HEK293 (cell line): ENCODE results near the gene FOXA2.

Experiments used
- KLF9 ChIP-seq: fragments of 450-650 bp; formaldehyde crosslinking; IDR thresholded peaks from 2 replicates; pipeline ENCODE4 v1.5.1; 2016; ENCODE audit warnings: missing biosample characterization, missing genetic modification characterization, low read depth
- PRDM1 ChIP-seq: fragments of 450-650 bp; formaldehyde crosslinking; IDR thresholded peaks from 2 replicates; pipeline ENCODE4; 2016; ENCODE audit warnings: missing biosample characterization, missing genetic modification characterization
- REPIN1 ChIP-seq: fragments of 450-650 bp; formaldehyde crosslinking; IDR thresholded peaks from 2 replicates; pipeline ENCODE4 v1.5.1; 2017; ENCODE audit warnings: missing biosample characterization, missing genetic modification characterization, low read depth
- YY1 ChIP-seq: fragments of 450-650 bp; formaldehyde crosslinking; IDR thresholded peaks from 2 replicates; pipeline ENCODE4 v1.5.1; 2018; ENCODE audit warnings: missing biosample characterization, missing genetic modification characterization
- ZBTB20 ChIP-seq: fragments of 450-650 bp; formaldehyde crosslinking; IDR thresholded peaks from 2 replicates; pipeline ENCODE4 v1.5.1; 2016; ENCODE audit warnings: missing biosample characterization, missing genetic modification characterization
- ZBTB8A ChIP-seq: fragments of 450-650 bp; formaldehyde crosslinking; IDR thresholded peaks from 2 replicates; pipeline ENCODE4 v1.5.1; 2016; ENCODE audit warnings: missing biosample characterization, missing genetic modification characterization
- ZEB2 ChIP-seq: fragments of 450-650 bp; formaldehyde crosslinking; IDR thresholded peaks from 2 replicates; pipeline ENCODE4 v1.5.1; 2016; ENCODE audit warnings: missing biosample characterization, missing genetic modification characterization
- ZFHX2 ChIP-seq: fragments of 450-650 bp; formaldehyde crosslinking; conservative IDR thresholded peaks from 2 replicates; pipeline ENCODE4 v1.5.1; 2016; ENCODE audit warnings: missing biosample characterization, missing genetic modification characterization
- ZNF148 ChIP-seq: fragments of 450-650 bp; formaldehyde crosslinking; IDR thresholded peaks from 2 replicates; pipeline ENCODE4 v1.5.0; 2017; ENCODE audit warnings: missing biosample characterization, missing genetic modification characterization, borderline replicate concordance
- ZNF19 ChIP-seq: fragments of 450-650 bp; formaldehyde crosslinking; IDR thresholded peaks from 2 replicates; pipeline ENCODE4; 2016; ENCODE audit warnings: missing biosample characterization, missing genetic modification characterization, low read depth
- ZNF221 ChIP-seq: fragments of 450-650 bp; formaldehyde crosslinking; IDR thresholded peaks from 2 replicates; pipeline ENCODE4 v1.5.1; 2017; ENCODE audit warnings: missing biosample characterization, missing genetic modification characterization, borderline replicate concordance
- ZNF280C ChIP-seq: fragments of 450-650 bp; formaldehyde crosslinking; IDR thresholded peaks from 2 replicates; pipeline ENCODE4 v1.5.1; 2016; ENCODE audit warnings: missing biosample characterization, missing genetic modification characterization
- ZNF324 ChIP-seq: fragments of 450-650 bp; formaldehyde crosslinking; IDR thresholded peaks from 2 replicates; pipeline ENCODE4 v1.5.1; 2016; ENCODE audit warnings: missing biosample characterization, missing genetic modification characterization
- ZNF501 ChIP-seq: fragments of 450-650 bp; formaldehyde crosslinking; IDR thresholded peaks from 2 replicates; pipeline ENCODE4 v1.5.1; 2016; ENCODE audit warnings: missing biosample characterization, missing genetic modification characterization
- ZNF670 ChIP-seq: fragments of 450-650 bp; formaldehyde crosslinking; IDR thresholded peaks from 2 replicates; pipeline ENCODE4 v1.5.1; 2016; ENCODE audit warnings: missing biosample characterization, missing genetic modification characterization, low read depth
- ZNF776 ChIP-seq: fragments of 450-650 bp; formaldehyde crosslinking; IDR thresholded peaks from 2 replicates; pipeline ENCODE4 v1.5.0; 2017; ENCODE audit warnings: missing biosample characterization, missing genetic modification characterization, borderline replicate concordance
- ZNF777 ChIP-seq: fragments of 450-650 bp; formaldehyde crosslinking; IDR thresholded peaks from 2 replicates; pipeline ENCODE4 v1.5.1; 2017; ENCODE audit warnings: missing biosample characterization, missing genetic modification characterization, borderline replicate concordance
- ZNF785 ChIP-seq: fragments of 450-650 bp; formaldehyde crosslinking; IDR thresholded peaks from 2 replicates; pipeline ENCODE4 v1.5.1; 2016; ENCODE audit warnings: missing biosample characterization, missing genetic modification characterization
- ZNF792 ChIP-seq: fragments of 450-650 bp; formaldehyde crosslinking; IDR thresholded peaks from 2 replicates; pipeline ENCODE4 v1.5.1; 2016; ENCODE audit warnings: missing biosample characterization, missing genetic modification characterization
- ZSCAN30 ChIP-seq: fragments of 450-650 bp; IDR thresholded peaks from 2 replicates; pipeline ENCODE4 v1.5.1; 2018; ENCODE audit warnings: missing biosample characterization, mild to moderate bottlenecking, missing genetic modification characterization, moderate library complexity
- ZSCAN5A ChIP-seq: fragments of 450-650 bp; formaldehyde crosslinking; IDR thresholded peaks from 2 replicates; pipeline ENCODE4 v1.5.1; 2016; ENCODE audit warnings: missing biosample characterization, missing genetic modification characterization
- ZXDB ChIP-seq: fragments of 450-650 bp; formaldehyde crosslinking; IDR thresholded peaks from 2 replicates; pipeline ENCODE4 v1.5.1; 2016; ENCODE audit warnings: missing biosample characterization, missing genetic modification characterization
- TF ChIP-seq, protein P1 (sequence below): fragments of 450-650 bp; formaldehyde crosslinking; IDR thresholded peaks from 2 replicates; pipeline ENCODE4 v1.5.1; 2017; ENCODE audit warnings: missing biosample characterization, missing genetic modification characterization
- TF ChIP-seq, protein P2 (sequence below): fragments of 450-650 bp; formaldehyde crosslinking; IDR thresholded peaks from 2 replicates; pipeline ENCODE4 v1.5.1; 2016; ENCODE audit warnings: missing biosample characterization, missing genetic modification characterization
- TF ChIP-seq, protein P3 (sequence below): fragments of 450-650 bp; formaldehyde crosslinking; IDR thresholded peaks from 2 replicates; pipeline ENCODE4 v1.5.1; 2016; ENCODE audit warnings: missing biosample characterization, missing genetic modification characterization
- TF ChIP-seq, protein P4 (sequence below): fragments of 450-650 bp; formaldehyde crosslinking; IDR thresholded peaks from 2 replicates; pipeline ENCODE4 v1.5.1; 2016; ENCODE audit warnings: missing biosample characterization, missing genetic modification characterization

Gene FOXA2

DNA sequence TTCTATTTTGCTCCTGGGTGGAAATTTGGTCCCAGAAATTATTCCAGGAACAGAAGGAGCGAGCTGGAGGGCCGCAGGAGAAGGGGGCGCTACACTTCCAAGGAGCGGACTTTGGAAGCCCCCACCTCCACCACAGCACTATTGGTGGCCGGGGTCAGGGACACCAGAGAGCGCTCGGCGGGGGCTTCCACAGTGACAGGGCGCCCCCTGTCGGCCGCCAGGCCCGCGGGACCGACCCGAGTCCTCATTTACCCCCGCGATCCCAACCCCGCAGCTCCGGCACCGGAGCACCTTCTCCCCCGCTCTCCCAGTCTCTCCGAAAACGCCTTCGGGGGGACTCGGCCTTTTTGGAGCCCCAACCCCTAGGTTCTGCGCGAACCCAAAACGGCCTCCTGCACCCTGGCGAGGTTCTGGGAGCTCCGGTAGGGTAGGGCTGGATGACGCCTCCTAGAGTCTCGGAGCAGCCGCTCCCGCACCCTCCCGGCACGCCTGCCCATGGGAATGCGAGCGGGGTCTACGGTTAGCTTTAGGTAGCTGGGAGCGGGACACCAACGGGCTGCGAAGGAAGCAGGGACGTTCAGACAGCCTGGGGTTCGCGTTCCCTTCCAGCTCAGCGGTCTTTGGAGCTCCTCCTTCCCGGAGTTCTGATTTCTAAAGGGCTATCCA lies 2.4 kb upstream of the FOXA2 start (continued):
- TF ChIP-seq ZNF777 (tag by site-specific recombination): no peak
- TF ChIP-seq, protein P1, sequence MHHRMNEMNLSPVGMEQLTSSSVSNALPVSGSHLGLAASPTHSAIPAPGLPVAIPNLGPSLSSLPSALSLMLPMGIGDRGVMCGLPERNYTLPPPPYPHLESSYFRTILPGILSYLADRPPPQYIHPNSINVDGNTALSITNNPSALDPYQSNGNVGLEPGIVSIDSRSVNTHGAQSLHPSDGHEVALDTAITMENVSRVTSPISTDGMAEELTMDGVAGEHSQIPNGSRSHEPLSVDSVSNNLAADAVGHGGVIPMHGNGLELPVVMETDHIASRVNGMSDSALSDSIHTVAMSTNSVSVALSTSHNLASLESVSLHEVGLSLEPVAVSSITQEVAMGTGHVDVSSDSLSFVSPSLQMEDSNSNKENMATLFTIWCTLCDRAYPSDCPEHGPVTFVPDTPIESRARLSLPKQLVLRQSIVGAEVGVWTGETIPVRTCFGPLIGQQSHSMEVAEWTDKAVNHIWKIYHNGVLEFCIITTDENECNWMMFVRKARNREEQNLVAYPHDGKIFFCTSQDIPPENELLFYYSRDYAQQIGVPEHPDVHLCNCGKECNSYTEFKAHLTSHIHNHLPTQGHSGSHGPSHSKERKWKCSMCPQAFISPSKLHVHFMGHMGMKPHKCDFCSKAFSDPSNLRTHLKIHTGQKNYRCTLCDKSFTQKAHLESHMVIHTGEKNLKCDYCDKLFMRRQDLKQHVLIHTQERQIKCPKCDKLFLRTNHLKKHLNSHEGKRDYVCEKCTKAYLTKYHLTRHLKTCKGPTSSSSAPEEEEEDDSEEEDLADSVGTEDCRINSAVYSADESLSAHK (tag by site-specific recombination): no peak
- TF ChIP-seq PRDM1 (tag by site-specific recombination): no peak
- TF ChIP-seq ZNF785 (tag by site-specific recombination): no peak
- TF ChIP-seq KLF9 (tag by site-specific recombination): peak; percentile 18; the same call in 1 of the 2 replicates
- peak; percentile 39; the same call in 1 of the 2 replicates for TF ChIP-seq ZBTB8A (tag by site-specific recombination)
- TF ChIP-seq YY1 (tag by site-specific recombination): 0 out of 2 replicates have a peak, but pooled peaks have one; percentile 29
- TF ChIP-seq ZSCAN5A (tag by site-specific recombination): no peak
- TF ChIP-seq ZNF324 (tag by site-specific recombination): no peak
- TF ChIP-seq ZBTB20 (tag by site-specific recombination): no peak
- TF ChIP-seq ZNF501 (tag by site-specific recombination): no peak
- TF ChIP-seq, protein P2, sequence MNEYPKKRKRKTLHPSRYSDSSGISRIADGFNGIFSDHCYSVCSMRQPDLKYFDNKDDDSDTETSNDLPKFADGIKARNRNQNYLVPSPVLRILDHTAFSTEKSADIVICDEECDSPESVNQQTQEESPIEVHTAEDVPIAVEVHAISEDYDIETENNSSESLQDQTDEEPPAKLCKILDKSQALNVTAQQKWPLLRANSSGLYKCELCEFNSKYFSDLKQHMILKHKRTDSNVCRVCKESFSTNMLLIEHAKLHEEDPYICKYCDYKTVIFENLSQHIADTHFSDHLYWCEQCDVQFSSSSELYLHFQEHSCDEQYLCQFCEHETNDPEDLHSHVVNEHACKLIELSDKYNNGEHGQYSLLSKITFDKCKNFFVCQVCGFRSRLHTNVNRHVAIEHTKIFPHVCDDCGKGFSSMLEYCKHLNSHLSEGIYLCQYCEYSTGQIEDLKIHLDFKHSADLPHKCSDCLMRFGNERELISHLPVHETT (tag by site-specific recombination): no peak
- no peak for TF ChIP-seq ZNF148
- no peak for TF ChIP-seq ZFHX2 (tag by site-specific recombination)
- TF ChIP-seq ZNF776 (tag by site-specific recombination): no peak
- no peak for TF ChIP-seq ZNF792 (tag by site-specific recombination)
- no peak for TF ChIP-seq ZXDB (tag by site-specific recombination)
- TF ChIP-seq ZNF670 (tag by site-specific recombination): no peak
- TF ChIP-seq, protein P3, sequence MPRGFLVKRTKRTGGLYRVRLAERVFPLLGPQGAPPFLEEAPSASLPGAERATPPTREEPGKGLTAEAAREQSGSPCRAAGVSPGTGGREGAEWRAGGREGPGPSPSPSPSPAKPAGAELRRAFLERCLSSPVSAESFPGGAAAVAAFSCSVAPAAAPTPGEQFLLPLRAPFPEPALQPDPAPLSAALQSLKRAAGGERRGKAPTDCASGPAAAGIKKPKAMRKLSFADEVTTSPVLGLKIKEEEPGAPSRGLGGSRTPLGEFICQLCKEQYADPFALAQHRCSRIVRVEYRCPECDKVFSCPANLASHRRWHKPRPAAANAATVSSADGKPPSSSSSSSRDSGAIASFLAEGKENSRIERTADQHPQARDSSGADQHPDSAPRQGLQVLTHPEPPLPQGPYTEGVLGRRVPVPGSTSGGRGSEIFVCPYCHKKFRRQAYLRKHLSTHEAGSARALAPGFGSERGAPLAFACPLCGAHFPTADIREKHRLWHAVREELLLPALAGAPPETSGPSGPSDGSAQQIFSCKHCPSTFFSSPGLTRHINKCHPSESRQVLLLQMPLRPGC (tag by site-specific recombination): no peak
- peak; percentile 46; the same call in 1 of the 2 replicates for TF ChIP-seq ZEB2
- TF ChIP-seq ZNF280C (tag by site-specific recombination): no peak
- 0 out of 2 replicates have a peak, but pooled peaks have one; percentile 52 for TF ChIP-seq ZSCAN30
- TF ChIP-seq ZNF221: no peak
- no peak for TF ChIP-seq REPIN1 (tag by site-specific recombination)
- TF ChIP-seq, protein P4, sequence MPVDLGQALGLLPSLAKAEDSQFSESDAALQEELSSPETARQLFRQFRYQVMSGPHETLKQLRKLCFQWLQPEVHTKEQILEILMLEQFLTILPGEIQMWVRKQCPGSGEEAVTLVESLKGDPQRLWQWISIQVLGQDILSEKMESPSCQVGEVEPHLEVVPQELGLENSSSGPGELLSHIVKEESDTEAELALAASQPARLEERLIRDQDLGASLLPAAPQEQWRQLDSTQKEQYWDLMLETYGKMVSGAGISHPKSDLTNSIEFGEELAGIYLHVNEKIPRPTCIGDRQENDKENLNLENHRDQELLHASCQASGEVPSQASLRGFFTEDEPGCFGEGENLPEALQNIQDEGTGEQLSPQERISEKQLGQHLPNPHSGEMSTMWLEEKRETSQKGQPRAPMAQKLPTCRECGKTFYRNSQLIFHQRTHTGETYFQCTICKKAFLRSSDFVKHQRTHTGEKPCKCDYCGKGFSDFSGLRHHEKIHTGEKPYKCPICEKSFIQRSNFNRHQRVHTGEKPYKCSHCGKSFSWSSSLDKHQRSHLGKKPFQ (tag by site-specific recombination): no peak
- no peak for TF ChIP-seq ZNF19
